GM19035 (cell line): ENCODE measurements around the gene AAMP.
A peak's percentile ranks its signal among the peaks of the same experiment; 100 is the strongest.
"Not testable (repeated sequence)": the region's sequence is repeated elsewhere in the genome, so short reads cannot be mapped to it uniquely, and the experiment has no call there.

Experiments
- ATAC-seq: cut with Tn5 transposase; IDR thresholded peaks from one replicate; pipeline ENCODE4 v1.9.1; 2021; ENCODE audit not compliant: unreplicated experiment

AAMP gene

GRCh38 chr2:218269900-218270720, at the start of gene AAMP, which contains the start of gene PNKD:
TSS of gene AAMP (minus strand) at chr2:218270137. CDS start at chr2:218270086, 51 bp downstream.
TSS of gene PNKD (plus strand) at chr2:218270519. CDS start at chr2:218270536, 17 bp downstream.
- ATAC-seq, result peak; percentile 89

- ATAC-seq, result no peak
Measured at GRCh38 chr2:218318241-218318640, 48.3 kb upstream of the AAMP start.

DNA sequence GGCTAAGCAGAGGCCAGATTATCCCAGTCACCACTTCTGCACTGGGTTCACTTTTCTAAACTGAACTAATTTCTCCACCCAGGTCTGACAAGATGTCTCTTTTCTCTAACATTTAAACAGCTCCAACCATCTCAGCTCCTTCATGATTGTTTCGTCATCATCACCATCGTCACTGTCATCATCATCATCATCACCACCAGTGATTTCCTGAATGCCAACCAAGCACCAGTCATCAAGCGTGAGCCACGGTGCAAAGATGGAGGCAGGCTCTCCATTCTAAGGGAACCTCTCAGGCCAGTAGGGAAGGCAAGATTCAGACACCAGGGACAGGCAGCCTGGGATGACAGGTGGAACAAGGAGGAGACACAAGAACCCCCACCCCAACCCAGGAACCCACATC, 47.9 kb upstream of the AAMP start:
- ATAC-seq, result no peak

DNA sequence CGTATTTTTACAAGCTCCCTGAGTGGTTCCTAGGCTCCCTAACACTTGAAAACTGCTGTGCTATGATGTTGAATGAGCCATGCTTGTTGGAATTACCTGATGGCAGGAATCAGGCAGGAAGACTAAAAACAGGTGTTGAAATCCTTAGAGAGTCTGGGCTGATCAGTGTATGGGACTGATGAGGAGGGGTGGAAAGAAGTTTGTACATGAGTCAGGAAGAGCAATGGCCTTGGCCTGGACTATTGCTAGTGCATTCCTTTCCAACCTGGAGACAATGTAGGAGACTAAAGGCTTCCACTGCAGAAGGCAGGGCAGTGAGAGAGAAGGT, 47.3 kb upstream of the AAMP start:
- no peak for ATAC-seq

DNA sequence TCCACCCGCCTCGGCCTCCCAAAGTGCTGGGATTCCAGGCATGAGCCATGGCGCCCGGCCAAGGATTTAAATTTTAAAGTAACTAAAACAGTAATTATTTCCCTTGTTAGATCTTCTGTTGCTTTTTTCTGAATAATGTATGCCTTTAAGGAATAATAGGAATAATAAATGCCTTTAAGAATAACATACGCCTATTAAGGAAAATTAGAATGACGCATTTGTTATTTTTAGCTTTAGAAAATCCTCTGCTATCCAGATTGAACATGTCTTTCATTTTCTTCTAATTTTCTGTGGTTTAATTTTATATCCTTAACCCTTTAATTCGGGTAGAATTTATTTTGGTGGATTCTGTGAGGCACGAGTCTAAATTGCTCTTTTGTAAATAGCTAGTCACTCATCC, 45.5 kb upstream of the AAMP start:
- no peak for ATAC-seq

- ATAC-seq, result not testable (repeated sequence)
Measured at GRCh38 chr2:218314764-218315163, 44.8 kb upstream of the AAMP start.

DNA sequence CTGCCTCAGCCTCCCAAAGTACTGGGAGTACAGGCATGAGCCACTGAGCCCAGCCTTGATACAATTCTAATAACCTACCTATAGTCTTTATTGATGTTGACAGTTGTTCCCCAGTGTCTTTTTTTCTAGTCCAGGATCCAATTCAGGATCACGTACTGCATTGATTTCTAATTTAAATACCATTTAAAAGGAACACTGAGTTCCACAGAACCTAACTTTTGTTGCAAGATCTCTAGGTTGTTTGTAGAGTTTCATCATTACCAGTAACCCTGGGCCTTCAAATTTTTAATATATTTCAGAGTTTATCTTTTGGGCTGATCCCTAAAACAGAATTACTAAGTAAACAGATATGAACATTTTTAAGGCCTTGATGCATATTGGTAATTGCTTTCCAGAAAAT, 43.4 kb upstream of the AAMP start:
- ATAC-seq, result no peak

DNA sequence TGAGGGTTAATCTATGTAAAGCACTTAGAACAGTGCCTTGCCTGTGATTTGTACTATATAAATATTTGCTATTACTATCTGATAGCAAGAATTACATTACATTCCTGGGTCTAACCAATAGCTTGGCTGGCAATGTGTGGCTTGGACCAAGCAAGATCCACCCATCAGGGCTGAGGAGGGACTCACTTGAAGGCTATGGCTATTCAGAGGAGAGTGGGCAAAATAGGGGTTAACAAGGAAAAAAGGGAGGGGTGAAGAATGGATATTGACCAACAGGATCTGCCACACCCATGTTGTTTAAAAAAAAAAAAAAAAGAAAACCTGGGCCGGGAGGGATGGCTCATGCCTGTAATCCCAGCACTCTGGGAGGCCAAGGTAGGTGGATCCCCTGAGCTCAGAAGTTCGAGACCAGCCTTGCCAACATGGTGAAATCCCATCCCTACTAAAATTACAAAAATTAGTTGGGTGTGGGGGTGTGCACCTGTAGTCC, 42.4 kb upstream of the AAMP start:
- no peak for ATAC-seq

DNA sequence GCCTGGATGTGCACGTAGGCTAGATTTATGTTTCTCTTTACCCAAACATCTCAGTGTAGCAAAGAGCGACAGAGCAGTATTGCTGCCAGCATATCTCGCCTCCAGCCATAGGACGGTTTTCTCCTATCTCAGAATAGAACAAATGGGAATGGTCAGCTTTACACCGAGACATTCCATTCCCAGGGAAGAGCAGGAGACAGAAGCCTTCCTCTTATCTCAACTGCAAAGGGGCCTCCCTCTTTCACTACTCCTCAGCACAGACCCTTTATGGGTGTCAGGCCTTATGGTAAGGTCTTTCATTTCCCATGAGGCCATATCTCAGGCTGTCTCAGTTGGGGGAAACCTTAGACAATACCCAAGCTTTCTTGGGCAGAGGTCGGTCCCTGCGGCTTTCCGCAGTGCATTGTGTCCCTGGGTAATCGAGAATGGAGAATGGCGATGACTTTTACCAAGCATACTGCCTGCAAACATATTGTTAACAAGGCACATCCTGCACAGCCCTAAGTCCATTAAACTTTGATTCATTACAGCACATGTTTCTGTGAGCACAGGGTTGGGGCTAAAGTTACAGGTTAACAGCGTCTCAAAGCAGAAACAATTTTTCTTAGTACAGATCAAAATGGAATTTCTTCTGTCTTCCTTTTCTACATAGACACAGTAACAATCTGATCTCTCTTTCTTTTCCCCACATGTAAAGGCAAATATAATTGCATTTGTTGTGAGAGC, 41.8 kb upstream of the AAMP start:
- ATAC-seq, result not testable (repeated sequence)

GRCh38 chr2:218310853-218311540, 41.1 kb upstream of the AAMP start:
- no peak for ATAC-seq

- no peak for ATAC-seq
Measured at GRCh38 chr2:218307415-218308090, 37.6 kb upstream of the AAMP start.

GRCh38 chr2:218306184-218306920, 36.4 kb upstream of the AAMP start:
- ATAC-seq, result no peak

GRCh38 chr2:218305383-218305782, 35.4 kb upstream of the AAMP start:
- no peak for ATAC-seq

DNA sequence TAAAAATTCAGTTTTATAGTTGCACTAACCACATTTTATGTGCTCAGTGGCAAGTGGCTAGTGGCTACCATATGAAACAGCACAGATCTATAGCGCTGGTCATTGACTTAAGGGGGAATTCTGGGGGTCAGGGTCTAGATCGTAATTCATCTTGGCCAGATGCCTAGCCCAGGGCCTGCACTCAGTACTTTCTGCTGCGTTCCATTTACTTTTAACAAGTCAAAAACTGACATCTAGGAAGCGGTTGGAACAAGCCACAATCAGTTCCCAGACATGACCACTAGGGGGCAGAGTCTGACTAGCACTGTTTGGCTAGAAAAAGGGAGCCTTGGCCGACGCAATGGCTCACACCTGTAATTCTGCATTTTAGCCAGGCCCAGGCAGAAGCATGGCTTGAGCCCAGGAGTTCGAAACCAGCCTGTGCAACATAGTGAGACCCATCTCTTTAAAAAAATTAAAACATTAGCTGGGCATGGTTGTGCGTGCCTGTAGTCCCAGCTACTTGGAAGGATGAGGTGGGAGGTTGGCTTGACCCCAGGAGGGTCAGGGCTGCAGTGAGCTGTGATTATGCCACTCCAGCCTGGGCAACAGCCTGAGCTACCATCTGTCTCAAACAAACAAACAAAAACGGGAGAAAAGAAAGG, 31.4 kb upstream of the AAMP start:
- peak; percentile 86 for ATAC-seq

DNA sequence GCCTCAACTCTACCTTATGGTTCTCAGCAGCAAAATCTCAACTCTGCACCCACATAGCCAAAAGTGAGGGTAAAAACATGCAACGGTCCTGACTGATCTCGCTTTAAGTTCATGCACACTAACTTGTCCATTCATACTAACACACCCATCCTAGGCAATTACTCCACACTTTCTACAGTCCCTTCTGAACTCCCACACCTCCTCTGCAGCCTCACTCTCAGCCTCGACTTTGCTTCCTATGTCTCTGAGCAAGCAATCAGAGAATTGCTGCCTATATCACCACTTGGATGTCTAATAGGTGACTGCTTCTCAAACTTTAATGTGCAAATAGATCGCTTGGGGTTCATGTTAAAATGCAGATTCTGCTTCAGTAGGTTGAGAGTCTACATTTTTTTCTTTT, 30.2 kb upstream of the AAMP start:
- no peak for ATAC-seq

DNA sequence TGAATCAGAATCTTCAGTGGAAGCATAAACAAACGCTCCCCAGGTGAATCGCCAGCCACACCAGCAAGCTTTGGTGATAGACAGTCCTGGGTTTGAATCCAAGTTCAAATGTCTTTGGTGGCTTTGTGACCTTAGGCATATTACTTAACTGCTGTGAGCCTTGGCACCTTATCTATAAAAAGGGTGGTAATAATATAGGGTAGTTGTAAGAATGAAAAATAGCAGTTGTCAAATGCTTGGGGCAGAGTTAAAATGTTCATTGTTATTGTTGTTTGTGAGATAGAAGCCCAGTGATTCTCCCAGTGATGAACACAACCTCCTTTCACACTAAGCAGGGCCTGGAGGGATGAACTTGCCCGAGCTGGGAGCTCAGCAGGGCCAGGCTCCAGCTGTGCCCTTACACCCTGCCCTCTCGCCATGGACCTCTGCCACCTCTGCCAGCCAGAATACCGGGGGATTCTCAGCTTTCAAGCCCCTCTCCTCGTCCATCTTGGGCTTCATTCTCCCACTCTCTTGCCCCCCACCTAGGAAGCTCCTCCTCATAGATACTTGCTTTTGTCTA, 28.5 kb upstream of the AAMP start:
- no peak for ATAC-seq

GRCh38 chr2:218296847-218297246, 26.9 kb upstream of the AAMP start:
- ATAC-seq, result no peak

DNA sequence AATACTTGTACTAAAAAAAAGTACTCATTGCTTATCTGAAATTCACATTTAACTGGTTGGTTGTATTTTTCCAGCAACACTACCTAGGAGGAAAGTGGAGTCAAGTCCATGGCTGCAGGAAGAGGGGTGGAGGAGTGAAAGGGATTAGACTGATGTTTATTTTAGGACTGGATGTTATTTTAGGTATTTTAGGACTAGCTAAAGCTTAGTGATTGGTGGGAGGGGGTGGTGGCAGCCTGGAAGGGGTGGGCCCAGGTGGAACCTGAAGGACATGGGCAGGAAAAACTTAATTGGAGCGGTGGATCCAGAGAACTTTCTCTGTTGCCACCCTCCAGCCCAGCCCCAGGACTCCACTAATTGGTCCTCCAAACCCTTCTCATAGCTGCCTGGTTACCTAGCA, 26.3 kb upstream of the AAMP start:
- no peak for ATAC-seq

DNA sequence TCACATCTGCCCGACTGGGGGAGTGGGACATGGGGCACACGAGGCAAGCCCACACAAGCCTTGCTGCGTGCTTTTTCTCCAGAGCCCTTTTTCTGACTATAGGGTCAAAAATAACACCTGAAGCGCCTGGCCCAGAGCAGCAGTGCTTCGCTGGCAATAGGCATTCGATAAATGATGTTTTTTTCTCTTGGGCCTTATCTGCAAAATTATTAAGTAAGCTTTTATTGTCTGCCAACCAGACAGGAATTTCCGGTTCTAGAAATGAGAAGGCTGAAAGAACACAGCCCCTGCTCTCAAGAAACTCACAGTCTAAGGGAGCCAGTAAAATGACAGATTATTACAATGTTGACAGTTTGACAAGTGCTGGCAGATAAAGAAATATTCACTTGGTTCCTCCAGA, 25.1 kb upstream of the AAMP start:
- ATAC-seq, result no peak
